HG03064 (cell line): ENCODE results near the gene RYR2.

Experiments
- ATAC-seq: cut with Tn5 transposase; IDR thresholded peaks from one replicate; pipeline ENCODE4 v1.9.1; 2021; ENCODE audit warnings: low read depth; ENCODE audit not compliant: unreplicated experiment

Gene RYR2

GRCh38 chr1:237041795-237042525, at the start of gene RYR2:
TSS of gene RYR2 (plus strand) at chr1:237042184. CDS start at chr1:237042522, 338 bp downstream.
- no peak for ATAC-seq

- no peak for ATAC-seq
These were observed 49.5 kb upstream of the RYR2 start for GRCh38 chr1:236992449-236992848.

GRCh38 chr1:236994450-236994849, 47.5 kb upstream of the RYR2 start:
- ATAC-seq = no peak

- ATAC-seq = no peak
These were observed 44.6 kb upstream of the RYR2 start for GRCh38 chr1:236997361-236997760.

GRCh38 chr1:236997882-236998281, 44.1 kb upstream of the RYR2 start:
- ATAC-seq = no peak

GRCh38 chr1:236998546-236998945, 43.4 kb upstream of the RYR2 start:
- ATAC-seq = no peak

GRCh38 chr1:237000191-237000590, 41.8 kb upstream of the RYR2 start:
- no peak for ATAC-seq

- ATAC-seq = no peak
These were observed 38.5 kb upstream of the RYR2 start for GRCh38 chr1:237003516-237003915.

- no peak for ATAC-seq
These were observed 37.9 kb upstream of the RYR2 start, which contains the start of gene MT1HL1 for GRCh38 chr1:237004116-237004515. TSS of gene MT1HL1 (minus strand) at chr1:237004441. CDS start at chr1:237004372, 69 bp downstream.

- no peak for ATAC-seq
These were observed 36.3 kb upstream of the RYR2 start for GRCh38 chr1:237005674-237006073.

GRCh38 chr1:237007147-237007881, 34.7 kb upstream of the RYR2 start:
- ATAC-seq = no peak

GRCh38 chr1:237009611-237010010, 32.4 kb upstream of the RYR2 start:
- no peak for ATAC-seq

- ATAC-seq = no peak
These were observed 30.6 kb upstream of the RYR2 start for GRCh38 chr1:237011432-237011831.

- no peak for ATAC-seq
These were observed 29.6 kb upstream of the RYR2 start for GRCh38 chr1:237012361-237012760.

- ATAC-seq = no peak
These were observed 29.1 kb upstream of the RYR2 start for GRCh38 chr1:237012788-237013383.

- ATAC-seq = no peak
These were observed 28.4 kb upstream of the RYR2 start for GRCh38 chr1:237013608-237014007.

GRCh38 chr1:237016626-237017025, 25.4 kb upstream of the RYR2 start:
- no peak for ATAC-seq

- ATAC-seq = no peak
These were observed 23.1 kb upstream of the RYR2 start for GRCh38 chr1:237018896-237019295.

GRCh38 chr1:237025358-237026074, 16.5 kb upstream of the RYR2 start:
- no peak for ATAC-seq

GRCh38 chr1:237029240-237029639, 12.7 kb upstream of the RYR2 start:
- ATAC-seq = no peak
